Breast epithelium (tissue), 4 donors: Measurements from ENCODE around the gene CADPS2. TPM values are rescaled to one million over a fixed set of nuclear protein-coding genes. Genes with fewer than 3 reads are reported as not detected.

ENCODE experiments used
- DNase-seq, 2 donors: peaks; one replicate each; pipeline ENCODE4 v3.0.0-alpha.2; 2019; ENCODE audit warnings: low spot score in 2 of 2
- H3K27ac ChIP-seq, 2 donors: fragments of 200-600 bp; sonication (generic) in 1 of 2; one replicate each; pipeline ENCODE4 v1.5.1; 2016 to 2019; ENCODE audit warnings: mild to moderate bottlenecking in 1 of 2
- H3K27me3 ChIP-seq, 2 donors: fragments of 200-600 bp; sonication (generic) in 1 of 2; one replicate each; pipeline versions ENCODE4 v1.5.1 to v1.6.0; 2017 to 2019; ENCODE audit warnings: control low read depth in 1 of 2, mild to moderate bottlenecking in 1 of 2
- H3K36me3 ChIP-seq: fragments of 200-600 bp; one replicate; pipeline ENCODE4 v1.5.1; 2019
- H3K4me1 ChIP-seq, 2 donors: fragments of 200-600 bp; sonication (generic); one replicate each; pipeline ENCODE4 v1.5.1; 2016 to 2019; ENCODE audit warnings: control low read depth in 1 of 2
- H3K4me3 ChIP-seq, 3 donors: fragments of 200-600 bp; sonication (generic); 1 replicate in 2 of 3; 2 replicates in 1 of 3; pipeline ENCODE4 v1.5.1; 2016 to 2019; ENCODE audit warnings: mild to moderate bottlenecking in 3 of 3, moderate library complexity in 2 of 3
- H3K9me3 ChIP-seq, 2 donors: fragments of 200-600 bp; sonication (generic) in 1 of 2; one replicate each; pipeline ENCODE4 v1.5.1; 2016 to 2019; ENCODE audit warnings: control low read depth in 1 of 2
- CTCF ChIP-seq, 3 donors: fragments of 450-650 bp; IDR thresholded peaks; one replicate each; pipeline ENCODE4 v1.5.1; 2016 to 2017; ENCODE audit warnings: antibody characterized with exemption in 3 of 3, mild to moderate bottlenecking in 3 of 3, moderate library complexity in 3 of 3
- POLR2A ChIP-seq: fragments of 450-650 bp; IDR thresholded peaks from one replicate; pipeline ENCODE4 v1.6.1; 2016; ENCODE audit warnings: antibody characterized with exemption, mild to moderate bottlenecking, moderate library complexity
- POLR2AphosphoS5 ChIP-seq, 3 donors: sonication (generic); formaldehyde crosslinking; IDR thresholded peaks; one replicate each; pipeline ENCODE4 v1.6.1; 2017; ENCODE audit warnings: antibody characterized with exemption in 3 of 3
- intact Hi-C: fragments of 100-400 bp; cut with DNase I; formaldehyde crosslinking; loops from one replicate; pipeline ENCODE4 v1.15.1; 2023; ENCODE audit warnings: low total_unique reads
- total RNA-seq, 3 donors: library from RNA; depleted of rRNA; stranded (reverse); fragments of >200 nt; gene quantifications; one replicate each; pipeline ENCODE4 v1.1.0, GENCODE V29; 2016

Gene CADPS2
- total RNA-seq, 3 donors from 2014 or later, result 12.3 to 67.5 (median 66.5) TPM

DNA sequence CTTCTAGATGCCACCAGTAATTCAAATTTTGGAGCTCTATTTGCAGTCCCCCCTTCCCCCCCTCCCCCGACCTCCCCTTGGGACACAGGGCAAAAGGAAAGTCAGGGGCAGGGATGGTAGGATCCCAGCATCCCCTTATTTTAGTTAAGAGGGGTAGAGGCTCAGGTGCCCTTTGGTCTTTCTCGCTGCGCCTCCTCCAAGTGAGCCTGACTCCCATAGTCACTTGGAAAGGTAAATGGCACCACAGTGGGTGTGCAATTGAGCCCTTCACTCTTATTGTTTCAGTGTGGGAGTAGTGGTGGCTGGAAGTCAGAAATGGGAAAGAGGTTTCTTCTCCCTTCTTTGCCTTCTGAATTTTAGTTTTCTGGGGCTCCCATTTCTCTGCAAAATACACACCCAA, 573.5 kb downstream of the CADPS2 start:
- peaks cover 3 to 96% of the 10 kb centered on the region in 2 donors for H3K27me3 ChIP-seq
- no peak overlapping the region for H3K27ac ChIP-seq
- H3K4me3 ChIP-seq, result no peak overlapping the region
- no peaks in the 10 kb centered on the region for H3K36me3 ChIP-seq
- no peaks in the 10 kb centered on the region for H3K9me3 ChIP-seq
- no peak for TF ChIP-seq CTCF (IDR thresholded peaks at IDR 0.05)
- no peak for TF ChIP-seq POLR2A
- TF ChIP-seq POLR2AphosphoS5 (IDR thresholded peaks at IDR 0.05), result no peak
- H3K4me1 ChIP-seq, result no peaks in the 10 kb centered on the region
- DNase-seq, result no peak
- intact Hi-C loops, result no loop called here

- no peaks in the 10 kb centered on the region for H3K36me3 ChIP-seq
- peak overlapping the region in 1 of 3 donors; percentile 50 for H3K4me3 ChIP-seq
- H3K27ac ChIP-seq, result no peak overlapping the region
- no peaks in the 10 kb centered on the region for H3K9me3 ChIP-seq
- intact Hi-C loops, result no loop called here
- TF ChIP-seq POLR2AphosphoS5 (IDR thresholded peaks at IDR 0.05) (no peak), CTCF (IDR thresholded peaks at IDR 0.05) (no peak), POLR2A (no peak)
- no peaks in the 10 kb centered on the region for H3K4me1 ChIP-seq
- no peak for DNase-seq
- H3K27me3 ChIP-seq, result peaks cover 3 to 100% of the 10 kb centered on the region in 2 donors
These were observed 574.4 kb downstream of the CADPS2 start for GRCh38 chr7:122311734-122312450.

- H3K36me3 ChIP-seq, result no peaks in the 10 kb centered on the region
- peak overlapping the region in 1 of 3 donors; percentile 65 for H3K4me3 ChIP-seq
- H3K27me3 ChIP-seq, result peaks cover 3 to 100% of the 10 kb centered on the region in 2 donors
- no peaks in the 10 kb centered on the region for H3K9me3 ChIP-seq
- H3K27ac ChIP-seq, result no peak overlapping the region
- intact Hi-C loops, result no loop called here
- DNase-seq, result no peak
- H3K4me1 ChIP-seq, result peaks cover 0 to 2% of the 10 kb centered on the region in 2 donors
- TF ChIP-seq POLR2A (no peak), CTCF (IDR thresholded peaks at IDR 0.05) (no peak), POLR2AphosphoS5 (IDR thresholded peaks at IDR 0.05) (no peak)
These were observed 575.1 kb downstream of the CADPS2 start for GRCh38 chr7:122311050-122311700.

DNA sequence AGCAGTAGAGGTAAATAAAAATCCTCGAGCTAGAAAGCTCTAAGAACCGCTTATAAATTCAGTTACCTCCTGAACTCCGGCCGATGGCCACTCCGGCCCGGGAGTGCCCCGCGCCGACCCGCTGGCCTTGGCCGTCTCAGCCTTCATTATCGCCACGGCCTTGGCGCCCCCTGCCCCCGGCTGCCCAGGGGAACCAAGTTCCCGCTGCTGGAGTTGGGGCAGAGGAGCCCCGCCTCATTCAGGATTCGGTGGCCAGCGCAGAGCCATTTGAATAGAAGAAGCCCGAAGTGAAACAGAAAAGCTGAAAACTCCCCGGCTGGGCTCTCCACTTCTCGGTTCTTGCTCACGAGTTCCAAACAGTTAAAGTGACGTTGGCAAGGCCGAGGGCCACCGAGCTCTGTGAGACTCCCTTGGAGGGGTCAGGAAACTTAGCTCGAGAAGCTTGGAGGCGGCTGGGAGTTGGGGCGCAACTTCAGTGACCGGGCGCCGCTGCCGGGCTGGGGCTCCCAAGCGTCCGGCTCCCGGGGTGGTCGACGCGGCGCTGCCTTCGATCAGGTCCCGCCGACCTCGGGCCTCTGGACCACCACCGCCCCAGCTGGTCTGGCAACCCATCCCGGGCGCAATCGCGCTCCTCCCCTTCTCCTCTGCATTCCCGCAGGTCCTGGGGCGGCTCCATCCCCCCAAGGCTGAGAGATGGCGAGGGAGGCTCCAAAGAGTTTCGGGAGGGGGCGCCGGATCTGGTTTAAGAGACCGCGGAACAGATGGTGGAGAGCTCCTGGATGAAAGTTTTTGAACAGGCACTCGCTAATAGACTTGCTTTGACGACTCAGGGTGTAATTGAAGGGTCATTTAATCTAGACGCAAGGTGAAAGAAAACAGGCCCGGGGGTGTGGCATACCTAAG, 575.9 kb downstream of the CADPS2 start:
- intact Hi-C loops, result no loop called here
- DNase-seq, result no peak
- TF ChIP-seq POLR2AphosphoS5 (IDR thresholded peaks at IDR 0.05), result no peak
- no peak for TF ChIP-seq CTCF (IDR thresholded peaks at IDR 0.05)
- no peak for TF ChIP-seq POLR2A
- Histone ChIP-seq H3K27me3 (peaks cover 5 to 100% of the 10 kb centered on the region in 2 donors), H3K4me1 (peaks cover 5 to 11% of the 10 kb centered on the region in 2 donors), H3K27ac (no peak overlapping the region), H3K4me3 (peak overlapping the region; percentile 30 to 65 (median 32)), H3K9me3 (no peaks in the 10 kb centered on the region), H3K36me3 (no peaks in the 10 kb centered on the region)
